Activated CD8-positive, alpha-beta memory T cell treated with anti-CD3 and anti-CD28 coated beads, Interleukin-2, amount 50 U/mL, for 48 hours (primary cell): ENCODE data around the gene CUL2.
"Not testable (repeated sequence)": the region's sequence is repeated elsewhere in the genome, so short reads cannot be mapped to it uniquely, and the experiment has no call there.

Experiments used
- DNase-seq: peaks from one replicate; pipeline ENCODE4 v3.0.0-alpha.2; 2020

The CUL2 gene

GRCh38 chr10:34973757-34974156 is 116.4 kb downstream of the CUL2 start:
- not testable (repeated sequence) for DNase-seq

- not testable (repeated sequence) for DNase-seq
Measured at GRCh38 chr10:34973121-34973520, 117.0 kb downstream of the CUL2 start.

GRCh38 chr10:34972591-34972990 is 117.5 kb downstream of the CUL2 start:
- not testable (repeated sequence) for DNase-seq

GRCh38 chr10:34971606-34972334 is 118.4 kb downstream of the CUL2 start:
- DNase-seq: not testable (repeated sequence)

GRCh38 chr10:34969171-34969570 is 121.0 kb downstream of the CUL2 start:
- no peak for DNase-seq

- DNase-seq: no peak
Measured at GRCh38 chr10:34967335-34967880, 122.7 kb downstream of the CUL2 start.

- DNase-seq: no peak
Measured at GRCh38 chr10:34966451-34966850, 123.7 kb downstream of the CUL2 start.

- no peak for DNase-seq
Measured at GRCh38 chr10:34966040-34966439, 124.1 kb downstream of the CUL2 start.

- no peak for DNase-seq
Measured at GRCh38 chr10:34964166-34964800, 125.9 kb downstream of the CUL2 start.

GRCh38 chr10:34962866-34963265 is 127.3 kb downstream of the CUL2 start:
- DNase-seq: no peak

GRCh38 chr10:34960983-34961382 is 129.2 kb downstream of the CUL2 start:
- DNase-seq: no peak

GRCh38 chr10:34959786-34960185 is 130.4 kb downstream of the CUL2 start:
- no peak for DNase-seq

- DNase-seq: no peak
Measured at GRCh38 chr10:34959321-34959720, 130.8 kb downstream of the CUL2 start.
